Islet precursor cell (in vitro differentiated cells): ENCODE measurements around the gene NPTX1.

Experiments used
- DNase-seq: peaks from one replicate; pipeline ENCODE4 v3.0.0-alpha.2; 2018

NPTX1 gene

DNA sequence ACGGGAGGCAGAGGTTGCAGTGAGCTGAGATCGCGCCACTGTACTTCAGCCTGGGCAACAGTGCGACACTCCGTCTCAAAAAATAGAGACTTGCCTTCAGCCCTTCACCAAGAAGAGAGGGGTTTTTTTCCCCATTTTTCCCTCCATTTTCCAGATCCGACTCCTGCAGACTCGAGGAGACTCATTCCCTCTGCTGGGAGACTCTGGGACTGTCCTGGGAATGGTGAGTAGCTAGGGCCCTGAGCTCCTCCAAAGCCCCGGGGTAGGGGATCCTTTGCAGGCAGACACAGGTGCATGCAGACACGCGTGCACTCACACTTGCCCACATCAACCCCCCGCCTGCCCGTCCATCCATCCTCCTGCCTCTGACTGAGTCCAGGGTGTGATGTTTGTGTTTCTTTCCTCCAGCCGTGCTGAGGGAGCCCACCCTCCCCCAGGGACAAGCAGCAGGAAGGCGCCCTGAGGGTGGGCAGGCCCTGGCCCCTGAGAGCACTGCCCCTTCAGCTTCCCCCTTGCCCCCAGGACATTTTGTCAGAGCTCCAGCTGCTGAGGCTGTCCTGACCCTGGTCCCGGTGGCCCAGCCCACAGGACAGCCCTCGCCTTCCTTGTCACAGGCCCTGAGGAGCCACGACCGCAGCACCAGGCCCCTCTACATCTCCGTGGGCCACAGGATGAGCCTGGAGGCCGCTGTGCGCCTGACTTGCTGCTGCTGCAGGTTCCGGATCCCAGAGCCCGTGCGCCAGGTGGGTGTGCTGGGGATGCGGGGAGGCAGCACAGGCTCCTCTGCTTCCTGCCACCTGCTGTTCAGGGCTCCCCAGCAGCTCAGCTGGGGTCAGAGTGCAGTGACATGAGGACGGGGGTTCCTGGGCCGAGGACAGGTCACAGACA lies 51.3 kb downstream of the NPTX1 start:
- no peak for DNase-seq

DNA sequence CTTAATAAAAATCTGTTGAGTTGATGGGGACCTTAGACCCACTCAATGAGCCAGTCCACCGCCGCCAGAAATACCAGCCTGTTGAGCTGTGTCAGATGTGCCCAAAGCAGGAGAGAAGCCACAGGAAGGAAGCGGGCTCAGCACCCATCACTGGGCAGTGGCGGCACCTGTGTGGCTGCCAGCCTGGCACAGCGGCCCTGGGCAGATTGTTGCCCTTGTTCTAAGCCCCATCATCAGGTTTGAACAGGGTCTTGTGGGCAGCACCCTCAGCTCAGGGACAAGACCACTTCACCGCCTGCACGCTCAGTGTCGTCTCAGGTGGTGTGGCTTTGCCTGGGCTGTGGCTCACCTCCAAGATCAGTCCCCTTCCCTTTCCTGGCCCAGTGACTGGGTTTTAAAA lies 52.1 kb downstream of the NPTX1 start:
- DNase-seq: no peak

GRCh38 chr17:80423536-80424225 lies 52.7 kb downstream of the NPTX1 start:
- no peak for DNase-seq

DNA sequence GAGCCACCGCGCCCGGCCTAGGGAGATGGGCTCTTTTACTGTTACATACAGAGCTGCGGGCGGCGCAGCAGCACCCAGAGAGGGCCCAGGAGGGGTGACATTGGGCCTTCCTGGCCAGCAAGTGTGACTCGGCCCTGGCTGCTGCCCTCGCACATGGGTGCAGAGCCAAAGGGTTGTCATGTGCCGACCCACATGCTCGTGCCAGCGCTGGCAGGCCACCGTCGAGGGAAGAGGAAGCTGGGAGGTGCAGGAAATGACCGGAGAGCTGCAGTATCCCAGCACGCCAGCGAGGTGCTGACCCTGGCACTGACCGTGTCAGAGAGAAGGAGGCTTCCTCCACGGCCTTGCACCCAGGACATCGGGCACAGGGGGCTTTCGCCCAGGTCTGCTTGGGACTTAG lies 53.4 kb downstream of the NPTX1 start:
- DNase-seq: no peak

- no peak for DNase-seq
Measured at GRCh38 chr17:80422276-80422675, 54.1 kb downstream of the NPTX1 start.

GRCh38 chr17:80421381-80422090 lies 54.9 kb downstream of the NPTX1 start:
- DNase-seq: no peak

DNA sequence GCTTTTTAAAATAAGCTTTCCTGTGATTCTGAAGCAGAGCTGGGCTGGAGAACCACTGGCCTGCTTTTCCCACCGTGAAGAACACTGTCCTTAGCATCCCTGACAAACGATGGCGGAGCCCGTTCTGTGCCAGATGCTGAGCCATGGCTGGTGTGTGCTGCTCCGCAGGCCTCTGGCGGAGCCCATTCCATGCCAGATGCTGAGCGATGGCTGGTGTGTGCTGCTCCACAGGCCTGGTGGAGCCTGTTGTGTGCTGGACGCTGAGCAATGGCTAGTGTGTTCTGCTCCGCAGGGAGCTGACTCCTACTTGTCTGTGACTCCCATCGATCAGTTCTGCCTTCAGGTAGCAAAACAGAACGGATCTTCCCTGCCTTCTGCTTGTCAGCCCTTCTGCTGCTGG lies 57.2 kb downstream of the NPTX1 start:
- DNase-seq: no peak

DNA sequence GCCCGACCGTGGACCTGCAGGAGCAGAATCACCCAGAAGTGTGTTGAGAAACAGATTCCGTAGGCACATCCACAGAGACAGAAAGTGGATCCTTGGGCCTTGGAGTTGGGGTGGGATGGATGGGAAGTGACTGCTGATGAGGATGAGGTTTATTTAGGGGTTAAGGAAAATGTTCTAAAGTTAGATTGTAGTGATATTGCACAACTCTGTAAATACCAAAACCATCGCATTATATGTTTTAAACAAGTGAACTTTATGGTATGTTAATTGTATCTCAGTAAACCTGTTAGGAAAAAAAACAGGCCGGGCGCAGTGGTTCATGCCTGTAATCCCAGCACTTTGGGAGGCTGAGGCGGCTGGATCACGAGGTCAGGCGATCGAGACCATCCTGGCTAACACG lies 57.8 kb downstream of the NPTX1 start:
- no peak for DNase-seq
